SH-SY5Y (cell line): ENCODE data around the gene TET2.

Experiments used
- GATA2 ChIP-seq: IDR thresholded peaks from 2 replicates; pipeline ENCODE4 v1.6.1; 2011; ENCODE audit warnings: mild to moderate bottlenecking, low read depth, low read length
- GATA3 ChIP-seq: IDR thresholded peaks from 2 replicates; pipeline ENCODE4 v1.6.1; 2011; ENCODE audit warnings: low read depth, mild to moderate bottlenecking, low read length, moderate library complexity

TET2 gene

DNA sequence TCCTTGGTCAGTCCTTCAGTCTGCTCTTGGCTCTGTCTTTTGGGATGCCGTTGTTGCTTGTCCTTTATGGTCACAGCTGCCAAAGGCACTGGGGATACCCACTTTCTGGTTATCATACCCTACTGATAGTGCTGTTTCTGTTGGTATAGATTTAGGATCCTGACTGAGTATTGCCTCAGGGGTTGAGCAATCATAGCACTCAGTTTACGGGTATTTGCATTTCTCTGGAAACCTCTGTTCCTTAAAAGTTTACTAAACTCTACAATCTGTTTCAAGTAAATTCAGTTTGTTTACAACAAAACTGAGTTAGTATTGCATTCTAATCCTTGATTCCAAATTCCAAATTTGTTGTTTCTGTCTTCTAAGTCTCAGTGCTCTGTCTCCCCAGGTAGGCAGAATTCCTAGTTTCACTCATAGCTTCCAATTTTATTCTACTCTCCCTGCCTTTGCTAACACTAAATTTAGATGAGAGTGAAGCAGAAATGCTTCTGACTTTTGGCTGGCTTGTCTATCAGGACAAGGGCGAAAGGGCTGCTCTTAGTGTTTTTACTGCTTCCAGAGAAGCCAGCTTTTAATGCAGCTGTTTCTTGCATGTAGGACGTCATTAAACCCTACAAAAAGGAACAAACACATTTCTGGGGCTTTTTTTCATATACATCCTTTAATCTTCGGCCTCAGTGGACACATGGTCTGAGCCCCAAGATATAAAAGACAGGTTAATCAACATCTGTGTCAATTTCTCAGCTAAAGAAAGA, 17.2 kb upstream of the TET2 start:
- no peak for TF ChIP-seq GATA3
- TF ChIP-seq GATA2 = no peak

DNA sequence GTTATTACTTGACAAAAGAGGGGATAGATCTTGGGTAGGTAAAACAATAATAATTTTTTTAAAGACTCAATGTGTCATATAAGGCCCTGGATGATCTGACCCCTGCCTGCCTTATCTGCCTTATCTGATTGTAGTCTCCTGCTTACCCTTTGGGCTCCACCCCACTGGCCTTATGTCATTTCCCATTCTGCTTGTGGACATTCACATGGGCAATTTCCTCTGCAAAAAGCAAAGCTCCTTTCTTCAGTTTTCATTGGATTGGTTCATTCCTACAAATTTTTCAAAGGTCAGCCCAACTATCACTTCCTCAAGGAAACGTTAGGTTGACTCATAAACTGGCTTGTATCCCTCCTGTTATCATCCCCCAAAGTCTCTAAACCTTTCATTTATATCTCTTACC, 15.7 kb upstream of the TET2 start:
- no peak for TF ChIP-seq GATA3
- no peak for TF ChIP-seq GATA2

DNA sequence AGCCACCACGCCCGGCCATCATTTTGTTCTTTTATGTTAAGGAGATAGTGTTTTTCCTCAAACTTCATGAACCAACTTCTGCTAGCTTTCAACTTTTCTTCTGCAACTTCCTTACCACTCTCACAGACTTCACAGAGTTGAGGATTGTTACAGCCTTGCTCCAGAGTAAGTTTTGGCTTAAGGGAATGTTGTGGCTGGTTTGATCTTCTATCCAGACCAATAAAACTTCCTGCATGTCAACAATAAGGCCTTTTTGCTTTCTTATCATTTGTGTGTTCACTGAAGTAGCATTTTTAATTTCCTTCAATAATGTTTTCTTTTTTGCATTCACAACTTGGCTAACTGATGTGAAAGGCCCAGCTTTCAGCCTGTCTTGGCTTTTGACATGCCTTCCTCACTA, 12.7 kb upstream of the TET2 start:
- no peak for TF ChIP-seq GATA3
- no peak for TF ChIP-seq GATA2

DNA sequence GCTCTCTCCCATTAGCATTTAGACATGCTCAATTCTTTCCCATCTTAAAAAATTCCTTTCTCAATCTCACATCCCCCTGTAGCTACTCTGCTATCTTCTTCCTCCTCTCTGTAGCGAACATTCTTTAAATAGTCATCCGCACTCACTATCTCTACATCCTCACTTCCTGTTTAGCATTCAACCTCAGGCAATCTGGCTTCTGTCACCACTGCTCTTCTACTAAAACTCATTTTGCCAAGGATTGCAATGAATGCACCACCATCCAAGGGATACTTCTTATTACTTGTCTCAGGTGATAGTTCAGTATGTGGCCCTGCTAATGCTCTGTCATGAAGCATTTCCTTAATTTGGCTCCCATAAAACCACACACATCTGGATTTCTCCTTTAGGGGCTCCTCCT, 10.9 kb upstream of the TET2 start:
- TF ChIP-seq GATA2 (no peak), GATA3 (no peak)

DNA sequence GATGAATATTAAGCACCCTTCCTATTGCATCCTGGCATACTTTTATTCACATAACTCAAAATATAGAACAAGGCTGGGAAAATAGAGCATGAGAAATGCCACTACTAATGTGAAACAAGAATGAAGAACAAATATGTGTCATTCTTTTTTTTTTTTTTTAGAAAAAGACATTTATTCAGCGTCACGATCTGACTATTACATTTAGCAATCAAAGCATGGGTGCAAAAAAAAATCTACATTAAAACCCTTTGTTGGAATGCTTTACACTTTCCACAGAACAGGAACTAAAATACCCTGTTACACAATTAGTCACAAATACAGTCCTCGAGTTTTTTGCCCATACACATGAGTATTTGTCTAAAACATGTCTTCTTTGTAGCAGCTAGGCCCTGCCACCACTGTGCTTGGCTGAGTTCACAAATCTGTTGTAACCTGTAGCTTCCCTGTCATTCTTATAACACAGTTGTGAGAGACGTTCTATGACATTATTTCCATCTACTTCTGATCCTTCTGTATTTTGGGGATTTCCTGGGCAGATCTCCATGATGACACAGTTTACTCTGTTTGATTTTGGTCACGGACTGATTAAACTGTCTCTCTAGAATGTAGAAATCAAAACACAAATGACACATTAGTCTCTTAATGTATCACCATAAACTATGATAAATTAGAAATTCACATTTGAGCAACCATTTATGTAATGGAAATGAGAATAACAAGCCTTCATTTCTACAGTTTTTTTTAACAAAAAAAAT, 9.4 kb upstream of the TET2 start:
- TF ChIP-seq GATA3 = no peak
- no peak for TF ChIP-seq GATA2

DNA sequence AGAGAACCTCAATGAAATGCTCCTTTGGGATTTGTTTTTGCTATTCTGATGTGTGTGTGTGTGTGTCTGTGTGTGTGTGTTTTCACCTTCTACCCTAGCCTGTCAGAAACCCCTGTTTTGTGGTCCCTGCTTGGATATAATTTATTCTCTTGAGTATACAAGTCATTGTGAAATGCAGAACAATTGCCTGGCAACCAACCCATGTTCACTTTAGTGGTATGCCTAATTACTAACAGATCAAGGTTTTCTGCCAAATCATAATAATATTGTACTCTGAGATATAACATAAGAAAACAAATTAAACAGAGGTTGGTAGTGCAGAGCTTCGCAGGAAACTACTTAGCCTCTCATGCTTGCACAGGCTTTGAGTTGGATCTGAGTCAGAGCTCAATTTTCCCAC, 7.0 kb upstream of the TET2 start:
- TF ChIP-seq GATA3 (no peak), GATA2 (no peak)

DNA sequence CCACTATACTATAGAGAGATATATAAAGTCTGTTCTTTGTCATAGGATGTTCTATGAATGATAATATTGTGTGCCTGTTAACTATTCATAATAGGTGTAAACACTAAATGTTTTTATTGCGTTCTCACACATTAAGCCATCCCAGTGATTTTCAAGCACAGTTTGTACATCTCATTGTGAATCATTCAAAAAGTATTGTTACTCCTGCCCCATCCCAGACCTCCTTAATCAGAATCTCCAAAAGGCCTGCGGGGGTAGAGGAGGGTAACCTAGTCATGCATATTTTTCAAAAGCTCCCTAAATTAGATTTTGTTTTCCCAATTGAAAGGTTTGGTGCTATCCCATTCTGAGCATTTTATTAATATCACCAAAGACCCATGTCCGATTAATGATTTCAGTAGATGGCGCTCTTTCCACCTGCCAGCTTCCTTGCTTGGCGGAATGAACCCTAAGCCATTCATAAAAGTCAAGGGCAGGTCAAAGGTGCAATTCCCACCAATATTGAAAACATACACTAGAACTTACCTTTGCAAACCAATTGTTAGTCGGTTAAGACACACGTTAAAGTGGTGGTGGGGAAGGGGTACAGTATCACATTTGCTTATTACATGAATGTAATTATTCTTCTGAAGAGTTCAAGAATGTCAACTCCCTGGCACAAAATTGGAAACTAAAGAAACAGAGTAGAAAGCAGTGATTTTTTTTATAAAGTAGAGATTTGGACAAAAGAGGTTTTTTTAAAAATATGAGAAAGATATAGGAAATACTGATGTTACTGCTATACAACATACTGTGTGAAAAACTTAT, 5.8 kb upstream of the TET2 start:
- TF ChIP-seq GATA3 = no peak
- no peak for TF ChIP-seq GATA2

DNA sequence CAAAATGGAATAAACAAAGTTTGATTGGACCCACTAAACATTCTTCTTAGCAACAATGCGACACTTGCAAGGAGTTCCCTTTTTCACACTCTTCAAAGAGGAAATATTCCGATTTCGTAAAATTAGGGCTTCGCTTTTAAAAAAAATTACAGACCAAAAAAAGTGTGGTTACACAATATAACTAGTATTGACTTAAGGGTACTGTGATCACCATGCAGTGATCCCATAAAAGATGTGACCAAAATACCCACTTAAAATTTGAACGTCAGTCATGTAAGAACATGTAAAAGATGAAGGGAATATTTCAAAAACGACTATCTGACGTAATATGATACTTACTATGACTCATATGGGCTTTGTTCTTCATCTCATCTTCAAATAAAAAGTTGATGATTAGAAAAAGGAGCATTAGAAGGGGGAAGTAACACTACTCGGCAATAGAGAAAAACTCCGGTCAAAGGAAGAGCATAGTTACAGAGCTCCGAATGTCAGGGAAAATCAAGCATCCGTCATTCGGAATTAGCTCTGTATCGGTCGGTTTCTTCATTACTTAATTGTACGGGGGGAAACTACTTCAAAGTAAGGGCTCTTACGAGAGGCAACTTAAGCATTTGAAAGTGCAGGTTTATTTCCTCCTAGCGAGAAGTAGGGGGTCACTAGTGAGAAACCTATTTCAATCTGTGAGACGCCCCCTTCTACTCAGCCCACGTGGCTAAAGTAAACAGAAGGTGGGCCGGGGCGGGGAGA, 1.3 kb upstream of the TET2 start:
- TF ChIP-seq GATA2 (no peak), GATA3 (no peak)

DNA sequence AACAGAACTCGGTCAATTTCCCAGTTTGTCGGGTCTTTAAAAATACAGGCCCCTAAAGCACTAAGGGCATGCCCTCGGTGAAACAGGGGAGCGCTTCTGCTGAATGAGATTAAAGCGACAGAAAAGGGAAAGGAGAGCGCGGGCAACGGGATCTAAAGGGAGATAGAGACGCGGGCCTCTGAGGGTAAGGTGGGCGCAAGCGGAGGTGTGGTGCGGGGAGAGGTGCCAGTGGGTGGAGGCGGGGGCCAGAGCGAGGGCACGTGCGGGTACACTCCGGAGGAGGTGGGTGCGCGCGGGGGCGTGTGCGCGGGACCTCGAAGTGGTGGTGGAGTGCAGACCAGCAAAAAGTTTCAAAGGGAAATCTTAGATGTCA, 787 bp upstream of the TET2 start:
- TF ChIP-seq GATA2 (no peak), GATA3 (no peak)

DNA sequence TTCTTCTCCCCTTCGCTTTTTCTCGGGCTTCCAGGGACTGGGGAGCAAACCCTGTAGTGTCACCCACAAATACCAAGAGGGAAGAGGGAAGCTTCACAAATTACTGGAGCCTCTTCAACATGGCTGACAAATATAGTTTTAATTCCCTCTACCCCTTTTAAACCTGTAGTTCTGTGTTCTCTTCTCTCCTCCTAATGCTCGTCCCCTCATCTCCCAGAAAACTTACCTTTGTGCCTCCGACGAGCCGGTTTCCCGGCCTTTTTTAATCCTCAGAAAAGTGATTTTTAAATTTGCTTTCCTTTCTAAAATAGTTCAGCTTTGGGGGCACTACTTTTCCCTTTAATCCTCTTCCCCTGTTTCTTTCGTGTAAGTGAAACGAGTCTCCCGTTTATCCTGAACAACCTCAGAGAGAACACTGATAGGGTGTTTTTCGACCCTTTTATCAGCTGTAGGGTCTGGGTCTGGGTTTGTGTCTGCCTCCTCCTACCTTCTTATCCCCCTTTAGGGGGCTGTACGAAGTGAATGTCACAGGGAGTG, 408 bp downstream of the TET2 start:
- no peak for TF ChIP-seq GATA2
- TF ChIP-seq GATA3 = no peak

DNA sequence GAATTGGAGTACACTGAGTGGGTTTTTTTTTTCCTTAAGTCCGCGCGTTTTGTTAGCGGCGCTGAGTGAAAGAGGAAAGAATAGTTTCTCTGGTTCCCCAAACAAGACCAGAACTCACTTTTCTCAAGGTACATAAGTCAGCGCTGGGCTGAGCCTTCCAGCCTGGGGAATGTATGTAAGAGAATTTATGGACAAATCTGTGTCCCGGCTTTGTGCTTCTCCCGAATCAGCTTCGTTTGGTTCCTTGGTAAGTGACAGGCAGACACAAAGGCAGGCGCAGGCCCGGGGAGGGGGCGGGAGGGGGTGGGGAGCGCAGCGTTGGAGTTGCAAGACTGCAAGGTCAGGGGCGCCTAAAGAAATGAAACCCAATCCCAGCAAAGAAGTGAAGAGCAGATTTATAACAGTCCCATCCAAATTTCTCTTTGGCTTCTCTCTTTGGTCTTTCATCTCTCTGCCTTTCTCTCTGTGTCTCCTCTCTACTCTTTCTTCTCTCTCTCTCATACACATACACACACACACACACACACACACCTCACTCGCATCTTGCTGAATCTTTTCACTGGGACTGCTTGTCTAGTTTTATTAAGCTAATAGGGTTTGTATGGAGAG, 981 bp downstream of the TET2 start:
- TF ChIP-seq GATA2 = no peak
- TF ChIP-seq GATA3 = no peak

DNA sequence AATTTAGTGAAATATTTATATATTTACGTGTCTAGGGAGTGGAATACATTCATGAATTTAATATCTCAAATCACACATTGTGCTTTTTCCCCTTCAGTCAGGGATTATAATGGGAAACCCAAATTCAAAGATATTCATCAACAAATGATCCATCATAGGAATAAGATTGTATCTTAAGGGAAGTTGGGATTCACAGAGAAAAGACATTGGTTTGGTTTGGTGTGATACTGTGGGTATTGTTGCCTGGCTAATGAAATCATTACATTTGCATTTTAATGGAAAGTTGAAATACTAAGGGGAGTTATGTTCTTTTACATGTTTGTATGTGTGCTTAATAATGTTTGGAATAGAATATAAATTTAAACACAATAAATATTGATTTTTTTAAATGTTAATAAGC, 1.7 kb downstream of the TET2 start:
- TF ChIP-seq GATA2 (no peak), GATA3 (no peak)

DNA sequence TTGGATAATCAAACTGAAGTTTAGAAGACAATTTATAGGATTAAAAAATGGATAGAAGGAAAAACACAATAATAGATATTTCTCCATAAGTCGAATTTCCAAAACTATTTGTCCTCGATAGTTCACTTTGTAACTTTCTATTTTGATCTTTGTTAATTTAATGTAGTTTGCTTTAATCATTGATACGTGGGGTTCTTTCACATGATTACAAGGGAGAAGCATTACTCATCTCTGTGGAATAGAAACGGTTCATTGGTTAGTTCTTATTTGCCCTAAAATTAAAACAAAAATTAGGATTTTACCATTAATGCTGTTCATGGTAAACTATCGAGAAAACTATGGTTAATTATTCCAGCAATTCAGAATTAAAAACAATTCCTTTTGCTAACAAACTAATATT, 2.1 kb downstream of the TET2 start:
- TF ChIP-seq GATA2 (no peak), GATA3 (no peak)
